Motor neuron (in vitro differentiated cells): Measurements from ENCODE around the gene CELA1. TPM values are rescaled to one million over a fixed set of nuclear protein-coding genes. Genes with fewer than 3 reads are reported as not detected.

Experiments
- ATAC-seq, 8 experiments: fragments of 200-7000 bp; cut with Tn5 transposase; replicated peaks in 6 of 8; 2 replicates each; pipeline ENCODE4 v1.8.0; 2021; ENCODE audit warnings: mild to moderate bottlenecking in 8 of 8, moderate library complexity in 8 of 8
- H3K27ac ChIP-seq, 2 donors: fragments of 250-450 bp; sonication (Bioruptor Pico); 2 replicates each; pipeline ENCODE4 v1.9.0; 2021; ENCODE audit warnings: antibody characterized with exemption in 2 of 2, mild to moderate bottlenecking in 2 of 2, moderate library complexity in 1 of 2
- H3K4me1 ChIP-seq, 2 donors: fragments of 250-450 bp; sonication (Bioruptor Pico); replicated peaks in 1 of 2; 2 replicates each; pipeline ENCODE4 v1.6.1; 2021; ENCODE audit warnings: antibody characterized with exemption in 2 of 2, mild to moderate bottlenecking in 2 of 2, moderate library complexity in 1 of 2
- H3K4me3 ChIP-seq, 5 donors: fragments of 250-450 bp; sonication (Bioruptor Pico); 2 replicates each; pipeline ENCODE4 v1.9.0; 2021; ENCODE audit warnings: antibody characterized with exemption in 5 of 5, mild to moderate bottlenecking in 5 of 5, moderate library complexity in 4 of 5
- WGBS, 10 experiments: fragments of 450-650 bp; shearing (Covaris generic); methylation state at CpG; one replicate each; pipeline ENCODE4 v1.0.0; 2022; 5-methylcytosine and 5-hydroxymethylcytosine counted together
- in situ Hi-C, 9 experiments: fragments of 400-800 bp; cut with MboI; loops; one replicate each; pipeline ENCODE4 v1.15.0; 2021; ENCODE audit warnings: low sequenced_read_pairs in 9 of 9, low pct_unique_long_range_greater_than_20kb in 2 of 9; ENCODE audit not compliant: unreplicated experiment in 9 of 9
- total RNA-seq, 8 experiments: library from RNA; unstranded; fragments of 300-600 nt; gene quantifications; 2 replicates each; pipeline versions ENCODE4 v1.2.3 to v1.2.4, GENCODE V29; 2022

CELA1 gene
- total RNA-seq, 8 experiments from 2014 or later: not detected

- in situ Hi-C loops: no loop called here
- no peak overlapping the region for H3K4me3 ChIP-seq
- no peak overlapping the region for H3K27ac ChIP-seq
- 68 to 98% (median 88%) methylated on average over 2 to 8 of the region's 9 CpGs; no CpG with 5 or more reads in 3 of the 10 experiments for WGBS, 10 experiments
- H3K4me1 ChIP-seq: peaks cover 0 to 6% of the 10 kb centered on the region in 2 donors
- ATAC-seq: no peak
Observed at GRCh38 chr12:51370667-51371066, 24.2 kb upstream of the CELA1 start.

GRCh38 chr12:51369581-51369980 lies 23.1 kb upstream of the CELA1 start:
- no peak overlapping the region for H3K27ac ChIP-seq
- 68 to 100% (median 100%) methylated on average over 2 to 4 of the region's 4 CpGs; no CpG with 5 or more reads in 5 of the 10 experiments for WGBS, 10 experiments
- H3K4me3 ChIP-seq: no peak overlapping the region
- H3K4me1 ChIP-seq: peaks cover 0 to 6% of the 10 kb centered on the region in 2 donors
- in situ Hi-C loops: no loop called here
- ATAC-seq: no peak

- in situ Hi-C loops: no loop called here
- no peak overlapping the region for H3K27ac ChIP-seq
- WGBS, 10 experiments: 73 to 100% (median 95%) methylated on average over 1 to 10 of the region's 17 CpGs; no CpG with 5 or more reads in 1 of the 10 experiments
- peaks cover 0 to 6% of the 10 kb centered on the region in 2 donors for H3K4me1 ChIP-seq
- no peak overlapping the region for H3K4me3 ChIP-seq
- no peak for ATAC-seq
Observed at GRCh38 chr12:51368640-51369517, 22.4 kb upstream of the CELA1 start.

- in situ Hi-C loops: no loop called here
- ATAC-seq: no peak
- no peak overlapping the region for H3K27ac ChIP-seq
- WGBS, 10 experiments: 40 to 100% (median 88%) methylated on average over 1 to 5 of the region's 10 CpGs; no CpG with 5 or more reads in 6 of the 10 experiments
- no peaks in the 10 kb centered on the region for H3K4me1 ChIP-seq
- no peak overlapping the region for H3K4me3 ChIP-seq
Observed at GRCh38 chr12:51365276-51365675, 18.8 kb upstream of the CELA1 start.

- Histone ChIP-seq H3K4me1 (no peaks in the 10 kb centered on the region), H3K4me3 (no peak overlapping the region), H3K27ac (no peak overlapping the region)
- 84 to 97% (median 89%) methylated on average over 3 to 6 of the region's 11 CpGs; no CpG with 5 or more reads in 3 of the 10 experiments for WGBS, 10 experiments
- in situ Hi-C loops: no loop called here
- ATAC-seq: no peak
Observed at GRCh38 chr12:51364001-51364400, 17.5 kb upstream of the CELA1 start.

GRCh38 chr12:51362747-51363342 lies 16.4 kb upstream of the CELA1 start:
- Histone ChIP-seq H3K4me3 (no peak overlapping the region), H3K4me1 (no peaks in the 10 kb centered on the region), H3K27ac (no peak overlapping the region)
- ATAC-seq: no peak
- in situ Hi-C loops: no loop called here
- WGBS, 10 experiments: 57 to 86% (median 80%) methylated on average over 1 to 2 of the region's 2 CpGs; no CpG with 5 or more reads in 3 of the 10 experiments

GRCh38 chr12:51362307-51362706 lies 15.8 kb upstream of the CELA1 start:
- H3K4me1 ChIP-seq: no peaks in the 10 kb centered on the region
- no peak overlapping the region for H3K4me3 ChIP-seq
- peak in 4 of 8 experiments; percentile 36 to 67 (median 56) for ATAC-seq
- 70 to 100% (median 92%) methylated on average over 2 of the region's 6 CpGs; no CpG with 5 or more reads in 7 of the 10 experiments for WGBS, 10 experiments
- H3K27ac ChIP-seq: no peak overlapping the region
- in situ Hi-C loops: no loop called here

- peak in 3 of 8 experiments; percentile 53 to 64 (median 61) for ATAC-seq
- Histone ChIP-seq H3K4me1 (no peaks in the 10 kb centered on the region), H3K4me3 (no peak overlapping the region), H3K27ac (no peak overlapping the region)
- WGBS, 10 experiments: 67 to 100% (median 100%) methylated on average over 1 to 8 of the region's 8 CpGs; no CpG with 5 or more reads in 1 of the 10 experiments
- in situ Hi-C loops: no loop called here
Observed at GRCh38 chr12:51361161-51362016, 14.9 kb upstream of the CELA1 start.

- H3K27ac ChIP-seq: no peak overlapping the region
- no peaks in the 10 kb centered on the region for H3K4me1 ChIP-seq
- no peak overlapping the region for H3K4me3 ChIP-seq
- in situ Hi-C loops: no loop called here
- WGBS, 10 experiments: 80 to 100% (median 100%) methylated on average over 1 to 2 of the region's 2 CpGs; no CpG with 5 or more reads in 7 of the 10 experiments
- no peak for ATAC-seq
Observed at GRCh38 chr12:51360315-51360714, 13.8 kb upstream of the CELA1 start.

- Histone ChIP-seq H3K27ac (no peak overlapping the region), H3K4me1 (no peaks in the 10 kb centered on the region), H3K4me3 (no peak overlapping the region)
- in situ Hi-C loops: no loop called here
- 38 to 92% (median 80%) methylated on average over 1 to 4 of the region's 4 CpGs; no CpG with 5 or more reads in 5 of the 10 experiments for WGBS, 10 experiments
- peak in 1 of 8 experiments; percentile 31 for ATAC-seq
Observed at GRCh38 chr12:51359851-51360250, 13.4 kb upstream of the CELA1 start.

GRCh38 chr12:51358496-51358895 lies 12.0 kb upstream of the CELA1 start:
- Histone ChIP-seq H3K4me1 (no peaks in the 10 kb centered on the region), H3K27ac (no peak overlapping the region), H3K4me3 (no peak overlapping the region)
- no peak for ATAC-seq
- in situ Hi-C loops: no loop called here
- 60 to 100% (median 93%) methylated on average over 1 to 7 of the region's 8 CpGs; no CpG with 5 or more reads in 4 of the 10 experiments for WGBS, 10 experiments

GRCh38 chr12:51357374-51358047 lies 11.0 kb upstream of the CELA1 start:
- no peaks in the 10 kb centered on the region for H3K4me1 ChIP-seq
- in situ Hi-C loops: no loop called here
- WGBS, 10 experiments: 60 to 100% (median 71%) methylated on average over 1 to 6 of the region's 10 CpGs; no CpG with 5 or more reads in 3 of the 10 experiments
- no peak overlapping the region for H3K27ac ChIP-seq
- no peak overlapping the region for H3K4me3 ChIP-seq
- no peak for ATAC-seq
